Neural crest cell (in vitro differentiated cells): ENCODE results near the gene MRFAP1. TPM values are rescaled to one million over a fixed set of nuclear protein-coding genes. Genes with fewer than 3 reads are reported as not detected.
"Not testable (repeated sequence)": the region's sequence is repeated elsewhere in the genome, so short reads cannot be mapped to it uniquely, and the experiment has no call there.

Experiments used
- DNase-seq: peaks from one replicate; pipeline ENCODE4 v3.0.0; 2021; ENCODE audit warnings: low read depth, mixed read lengths, low spot score
- H3K27ac Mint-ChIP-seq: one replicate; pipeline ENCODE4 v1.8.0; 2021; ENCODE audit warnings: mild to moderate bottlenecking, mixed read lengths; ENCODE audit not compliant: unreplicated experiment
- H3K27me3 Mint-ChIP-seq: 2 replicates; pipeline ENCODE4 v1.8.0; 2021; ENCODE audit warnings: low read depth, mild to moderate bottlenecking, mixed read lengths
- H3K36me3 Mint-ChIP-seq: 2 replicates; pipeline ENCODE4 v1.8.0; 2021; ENCODE audit warnings: low read depth, mild to moderate bottlenecking, mixed read lengths
- H3K4me1 Mint-ChIP-seq: 2 replicates; pipeline ENCODE4 v1.8.0; 2021; ENCODE audit warnings: mixed read lengths
- H3K4me3 Mint-ChIP-seq: one replicate; pipeline ENCODE4 v1.8.0; 2021; ENCODE audit warnings: mild to moderate bottlenecking, mixed read lengths
- H3K9me3 Mint-ChIP-seq: 2 replicates; pipeline ENCODE4 v1.8.0; 2021; ENCODE audit warnings: mixed read lengths
- total RNA-seq: library from RNA; stranded (reverse); gene quantifications from 2 replicates; pipeline ENCODE4 v1.2.1, GENCODE V29; 2021
- TF ChIP-seq, protein P1 (sequence below): fragments of 200-600 bp; sonication (generic); conservative IDR thresholded peaks from 2 replicates; pipeline ENCODE4 v1.5.0; 2021; ENCODE audit warnings: antibody characterized with exemption, mild to moderate bottlenecking

The MRFAP1 gene
- total RNA-seq, 1 donor from 2014 or later: 317 TPM

DNA sequence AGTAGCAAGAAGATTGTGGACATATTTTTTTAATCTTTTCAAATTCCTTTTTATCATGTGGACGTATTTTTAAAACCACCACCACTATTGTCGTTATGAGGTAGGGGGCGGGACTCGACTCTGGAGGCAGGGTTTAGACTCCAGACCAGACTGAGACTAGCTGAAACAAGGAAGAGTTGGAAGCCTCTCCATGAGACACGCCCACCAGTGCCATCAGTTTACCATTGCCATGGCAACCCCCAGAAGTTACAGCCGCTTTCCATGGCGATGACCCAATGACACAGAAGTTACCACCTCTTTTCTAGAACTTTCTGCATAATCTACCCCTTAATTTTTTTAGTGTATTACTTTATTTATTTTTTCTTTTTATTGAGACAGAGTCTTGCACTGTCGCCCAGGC lies 8.7 kb downstream of the MRFAP1 start:
- DNase-seq: no peak
- Mint-ChIP-seq H3K4me1 (peaks cover 4% of the 10 kb centered on the region), H3K36me3 (no peaks in the 10 kb centered on the region), H3K4me3 (no peak overlapping the region), H3K27me3 (no peaks in the 10 kb centered on the region), H3K9me3 (no peaks in the 10 kb centered on the region), H3K27ac (no peak overlapping the region)
- TF ChIP-seq, protein P1, sequence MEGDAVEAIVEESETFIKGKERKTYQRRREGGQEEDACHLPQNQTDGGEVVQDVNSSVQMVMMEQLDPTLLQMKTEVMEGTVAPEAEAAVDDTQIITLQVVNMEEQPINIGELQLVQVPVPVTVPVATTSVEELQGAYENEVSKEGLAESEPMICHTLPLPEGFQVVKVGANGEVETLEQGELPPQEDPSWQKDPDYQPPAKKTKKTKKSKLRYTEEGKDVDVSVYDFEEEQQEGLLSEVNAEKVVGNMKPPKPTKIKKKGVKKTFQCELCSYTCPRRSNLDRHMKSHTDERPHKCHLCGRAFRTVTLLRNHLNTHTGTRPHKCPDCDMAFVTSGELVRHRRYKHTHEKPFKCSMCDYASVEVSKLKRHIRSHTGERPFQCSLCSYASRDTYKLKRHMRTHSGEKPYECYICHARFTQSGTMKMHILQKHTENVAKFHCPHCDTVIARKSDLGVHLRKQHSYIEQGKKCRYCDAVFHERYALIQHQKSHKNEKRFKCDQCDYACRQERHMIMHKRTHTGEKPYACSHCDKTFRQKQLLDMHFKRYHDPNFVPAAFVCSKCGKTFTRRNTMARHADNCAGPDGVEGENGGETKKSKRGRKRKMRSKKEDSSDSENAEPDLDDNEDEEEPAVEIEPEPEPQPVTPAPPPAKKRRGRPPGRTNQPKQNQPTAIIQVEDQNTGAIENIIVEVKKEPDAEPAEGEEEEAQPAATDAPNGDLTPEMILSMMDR: no peak

DNA sequence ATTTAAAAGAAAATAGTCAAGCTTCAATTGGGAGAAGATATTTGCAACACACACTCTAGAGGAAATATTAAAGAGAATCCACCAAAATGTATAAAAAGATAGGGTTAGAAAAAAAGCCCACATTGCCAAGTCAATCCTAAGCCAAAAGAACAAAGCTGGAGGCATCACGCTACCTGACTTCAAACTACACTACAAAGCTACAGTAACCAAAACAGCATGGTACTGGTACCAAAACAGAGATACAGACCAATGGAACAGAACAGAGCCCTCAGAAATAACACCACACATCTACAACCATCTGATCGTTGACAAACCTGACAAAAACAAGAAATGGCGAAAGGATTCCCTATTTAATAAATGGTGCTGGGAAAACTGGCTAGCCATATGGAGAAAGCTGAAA lies 13.7 kb downstream of the MRFAP1 start:
- not testable (repeated sequence) for DNase-seq, H3K27ac Mint-ChIP-seq, H3K4me1 Mint-ChIP-seq, H3K9me3 Mint-ChIP-seq, H3K27me3 Mint-ChIP-seq, H3K4me3 Mint-ChIP-seq, H3K36me3 Mint-ChIP-seq

DNA sequence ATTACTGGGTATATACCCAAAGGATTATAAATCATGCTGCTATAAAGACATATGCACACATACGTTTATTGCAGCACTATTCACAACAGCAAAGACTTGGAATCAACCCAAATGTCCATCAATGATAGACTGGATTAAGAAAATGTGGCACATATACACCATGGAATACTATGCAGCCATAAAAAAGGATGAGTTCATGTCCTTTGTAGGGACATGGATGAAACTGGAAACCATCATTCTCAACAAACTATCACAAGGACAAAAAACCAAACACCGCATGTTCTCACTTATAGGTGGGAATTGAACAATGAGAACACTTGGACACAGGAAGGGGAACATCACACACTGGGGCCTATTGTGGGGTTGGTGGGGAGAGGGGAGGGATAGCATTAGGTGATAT lies 14.8 kb downstream of the MRFAP1 start:
- H3K4me1 Mint-ChIP-seq, H3K4me3 Mint-ChIP-seq, H3K27ac Mint-ChIP-seq, DNase-seq, H3K9me3 Mint-ChIP-seq, H3K36me3 Mint-ChIP-seq: not testable (repeated sequence)
- H3K27me3 Mint-ChIP-seq: peaks cover 10% of the 10 kb centered on the region

DNA sequence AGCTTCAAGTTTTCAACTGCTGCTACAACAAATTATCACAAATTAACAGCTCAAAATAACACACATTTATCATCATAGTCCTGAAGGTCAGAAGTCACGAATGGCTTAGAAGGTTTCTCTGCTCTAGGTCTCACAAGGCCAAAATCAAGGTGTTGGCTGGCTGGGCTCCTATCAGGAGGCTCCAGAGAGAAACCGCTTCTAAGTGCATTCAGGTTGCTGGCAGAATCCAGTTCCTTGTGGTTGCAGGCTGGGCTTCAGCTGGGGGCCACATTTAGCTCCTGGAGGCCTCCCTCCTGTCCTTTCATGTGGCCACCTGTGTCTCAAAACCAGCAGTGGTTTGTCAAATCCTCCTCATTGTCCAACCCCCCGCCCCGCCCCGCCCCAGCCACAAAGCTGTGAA lies 15.4 kb downstream of the MRFAP1 start:
- no peak overlapping the region for H3K4me3 Mint-ChIP-seq
- H3K27me3 Mint-ChIP-seq: peaks cover 10% of the 10 kb centered on the region
- H3K27ac Mint-ChIP-seq: no peak overlapping the region
- TF ChIP-seq, protein P1: no peak
- H3K36me3 Mint-ChIP-seq: no peaks in the 10 kb centered on the region
- H3K4me1 Mint-ChIP-seq: no peaks in the 10 kb centered on the region
- DNase-seq: no peak
- H3K9me3 Mint-ChIP-seq: no peaks in the 10 kb centered on the region

DNA sequence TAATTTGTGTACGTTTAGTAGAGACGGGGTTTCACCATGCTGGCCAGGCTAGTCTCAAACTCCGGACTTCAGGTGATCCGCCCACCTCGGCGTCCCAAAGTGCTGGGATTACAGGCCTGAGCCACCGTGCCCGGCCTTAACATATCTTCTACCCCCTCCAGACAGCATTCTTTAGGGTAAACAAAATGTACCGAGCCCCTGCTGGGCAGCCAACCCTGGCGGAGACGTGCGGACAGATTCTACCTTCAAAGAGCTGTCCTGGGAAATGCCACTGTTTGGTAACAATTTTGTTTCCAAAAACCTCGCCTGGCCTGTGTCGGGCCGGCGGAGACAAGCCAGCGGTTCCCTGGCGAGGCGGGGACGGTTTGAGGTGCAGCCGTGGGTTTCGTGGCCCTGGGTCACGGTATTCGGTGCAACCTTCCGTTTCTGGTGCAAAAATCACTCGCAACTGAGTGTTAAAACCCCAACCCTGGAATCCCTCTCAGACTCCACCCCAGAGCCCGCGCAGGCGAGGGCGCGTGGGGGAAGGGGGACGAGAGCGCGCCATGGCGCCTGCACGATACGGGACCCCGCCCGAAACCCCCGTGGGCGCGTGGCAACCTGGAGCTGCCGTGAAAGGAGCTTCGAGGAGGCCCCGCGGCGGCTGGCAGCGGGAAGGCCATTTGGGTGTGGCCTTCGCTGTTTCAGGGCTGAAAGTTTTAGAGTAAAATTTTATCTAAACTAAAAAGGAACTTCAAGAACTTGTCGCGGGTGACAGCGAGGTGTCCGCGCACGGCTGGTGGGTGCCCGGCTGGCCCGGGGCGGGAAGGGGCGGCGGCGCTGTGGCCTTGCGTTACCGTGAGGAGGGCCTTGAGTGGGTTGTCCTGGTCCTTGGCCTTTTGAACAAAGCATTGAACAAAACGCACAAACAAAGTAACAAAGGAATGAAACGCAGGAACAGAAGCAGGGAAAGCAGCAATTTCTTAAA lies 17.0 kb downstream of the MRFAP1 start:
- DNase-seq: no peak
- Mint-ChIP-seq H3K4me3 (no peak overlapping the region), H3K9me3 (no peaks in the 10 kb centered on the region), H3K4me1 (no peaks in the 10 kb centered on the region), H3K36me3 (no peaks in the 10 kb centered on the region), H3K27ac (no peak overlapping the region), H3K27me3 (peaks cover 14% of the 10 kb centered on the region)
- TF ChIP-seq, protein P1: no peak

DNA sequence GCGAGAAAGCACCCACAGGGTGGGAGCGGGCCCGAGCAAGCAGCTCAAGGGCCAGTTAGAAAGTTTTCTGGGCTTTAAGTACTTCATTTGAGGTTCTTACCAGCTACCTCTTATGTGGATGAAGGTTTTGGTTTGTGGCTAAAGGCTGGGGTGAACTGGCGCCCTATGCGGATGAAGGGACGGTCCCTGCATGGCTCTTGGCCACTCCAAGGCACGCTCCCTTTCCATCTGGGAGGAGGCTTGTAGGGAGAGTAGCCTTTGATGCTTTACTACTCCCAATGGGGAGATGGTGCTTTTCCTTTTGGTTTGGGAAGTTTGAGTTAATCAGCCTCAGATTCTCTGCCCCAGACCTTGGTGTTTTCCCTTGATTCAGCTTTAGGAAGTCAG lies 17.7 kb downstream of the MRFAP1 start:
- Mint-ChIP-seq H3K9me3 (no peaks in the 10 kb centered on the region), H3K27ac (no peak overlapping the region), H3K36me3 (no peaks in the 10 kb centered on the region), H3K4me1 (no peaks in the 10 kb centered on the region), H3K4me3 (no peak overlapping the region), H3K27me3 (peaks cover 17% of the 10 kb centered on the region)
- no peak for DNase-seq
- TF ChIP-seq, protein P1: no peak
